ENCODE results near the gene TADA2A.

The TADA2A gene

GRCh38 chr17:37406635-37407461 lies at the start of gene TADA2A, which contains the start of gene ACACA:
Gene TADA2A, plus strand, starts transcription at chr17:37406886. Its CDS starts 4,480 bp downstream, at chr17:37411366.
Gene ACACA, minus strand, starts transcription at chr17:37406836. Its CDS starts 537 bp downstream, at chr17:37406299.
- DNase-seq, result peak; percentile 48 to 82

GRCh38 chr17:37358098-37358829 lies 48.4 kb upstream of the TADA2A start:
- DNase-seq, result peak in 1 of 2 experiments; percentile 35

- peak; percentile 14 to 74 for DNase-seq
Observed at GRCh38 chr17:37358830-37359681, 47.6 kb upstream of the TADA2A start.

GRCh38 chr17:37359682-37360188 lies 47.0 kb upstream of the TADA2A start:
- peak in 1 of 2 experiments; percentile 38 for DNase-seq

- no peak for DNase-seq
Observed at GRCh38 chr17:37360632-37361031, 46.1 kb upstream of the TADA2A start.

- DNase-seq, result no peak
Observed at GRCh38 chr17:37361543-37361942, 45.1 kb upstream of the TADA2A start.

- DNase-seq, result no peak
Observed at GRCh38 chr17:37365589-37365988, 41.1 kb upstream of the TADA2A start.

GRCh38 chr17:37368577-37368976 lies 38.1 kb upstream of the TADA2A start:
- DNase-seq, result no peak

GRCh38 chr17:37373530-37374159 lies 33.0 kb upstream of the TADA2A start:
- DNase-seq, result peak; percentile 68 to 86

GRCh38 chr17:37375706-37376105 lies 31.0 kb upstream of the TADA2A start, which contains the start of gene C17orf78:
Gene C17orf78, plus strand, starts transcription at chr17:37375985. Its CDS starts 108 bp downstream, at chr17:37376093.
- DNase-seq, result no peak

- no peak for DNase-seq
Observed at GRCh38 chr17:37382056-37382455, 24.6 kb upstream of the TADA2A start.

GRCh38 chr17:37384560-37385149 lies 22.0 kb upstream of the TADA2A start:
- no peak for DNase-seq

GRCh38 chr17:37385474-37385990 lies 21.2 kb upstream of the TADA2A start:
- no peak for DNase-seq

GRCh38 chr17:37386462-37386861 lies 20.2 kb upstream of the TADA2A start:
- no peak for DNase-seq

- no peak for DNase-seq
Observed at GRCh38 chr17:37388266-37388665, 18.4 kb upstream of the TADA2A start.

GRCh38 chr17:37389160-37389559 lies 17.5 kb upstream of the TADA2A start:
- no peak for DNase-seq

GRCh38 chr17:37391146-37391545 lies 15.5 kb upstream of the TADA2A start:
- no peak for DNase-seq

GRCh38 chr17:37392024-37392590 lies 14.6 kb upstream of the TADA2A start:
- DNase-seq, result no peak

- DNase-seq, result no peak
Observed at GRCh38 chr17:37393352-37393751, 13.3 kb upstream of the TADA2A start.

GRCh38 chr17:37399265-37399803 lies 7.4 kb upstream of the TADA2A start:
- DNase-seq, result no peak

GRCh38 chr17:37400505-37400904 lies 6.2 kb upstream of the TADA2A start:
- DNase-seq, result no peak
